Calu3 (cell line): ENCODE measurements around the gene FAM162B. TPM values are rescaled to one million over a fixed set of nuclear protein-coding genes. Genes with fewer than 3 reads are reported as not detected.

Experiments used
- BruUV-seq: library from RNA; stranded (reverse); fragments of 400-500 nt; replicated peaks from 2 replicates; lab custom pipeline; 2021; lab: Mats Ljungman, UMichigan
- CTCF ChIA-PET: fragments of 300-600 bp; sonication (Branson Sonifier 250); formaldehyde crosslinking; loops from one replicate; lab custom pipeline; 2022; ENCODE audit warnings: antibody characterized with exemption; lab: Charles Lee
- DNase-seq: peaks from one replicate; pipeline ENCODE4 v3.0.0; 2022
- H3K27ac Mint-ChIP-seq: one replicate; pipeline ENCODE4 v1.8.0; 2022; ENCODE audit warnings: mixed read lengths; ENCODE audit not compliant: unreplicated experiment
- H3K27me3 Mint-ChIP-seq: one replicate; pipeline ENCODE4 v1.8.0; 2022; ENCODE audit warnings: mixed read lengths; ENCODE audit not compliant: unreplicated experiment
- H3K36me3 Mint-ChIP-seq: one replicate; pipeline ENCODE4 v1.8.0; 2022; ENCODE audit warnings: mild to moderate bottlenecking, moderate library complexity, mixed read lengths; ENCODE audit not compliant: insufficient read depth, unreplicated experiment
- H3K4me1 Mint-ChIP-seq: one replicate; pipeline ENCODE4 v1.8.0; 2022; ENCODE audit warnings: mild to moderate bottlenecking, low read depth, mixed read lengths; ENCODE audit not compliant: unreplicated experiment
- H3K4me3 Mint-ChIP-seq: one replicate; pipeline ENCODE4 v1.8.0; 2022; ENCODE audit warnings: mild to moderate bottlenecking, low read depth, moderate library complexity, mixed read lengths; ENCODE audit not compliant: unreplicated experiment
- H3K9me3 Mint-ChIP-seq: one replicate; pipeline ENCODE4 v1.8.0; 2022; ENCODE audit warnings: low read depth, mixed read lengths; ENCODE audit not compliant: unreplicated experiment
- CTCF ChIP-seq: fragments of 200-600 bp; IDR thresholded peaks from one replicate; pipeline ENCODE4 v1.8.0; 2022; ENCODE audit warnings: antibody characterized with exemption; ENCODE audit not compliant: unreplicated experiment
- intact Hi-C: fragments of 100-400 bp; cut with micrococcal nuclease; formaldehyde crosslinking; loops from one replicate; pipeline ENCODE4 v1.10.0; 2022; ENCODE audit not compliant: unreplicated experiment
- total RNA-seq: library from RNA; stranded (reverse); gene quantifications from 2 replicates; pipeline ENCODE4 v1.2.3, GENCODE V29; 2022

Gene FAM162B
- total RNA-seq, 1 experiment from 2014 or later = not detected

- Mint-ChIP-seq H3K27me3 (peaks cover 22% of the 10 kb centered on the region), H3K4me3 (peak overlapping the region; percentile 71), H3K4me1 (peaks cover 5% of the 10 kb centered on the region), H3K9me3 (no peaks in the 10 kb centered on the region), H3K36me3 (peaks cover 15% of the 10 kb centered on the region), H3K27ac (no peak overlapping the region)
- TF ChIP-seq CTCF = no peak
- intact Hi-C loops = no loop called here
- no TSS peak for BruUV-seq
- no peak for DNase-seq
- CTCF ChIA-PET = no interaction called here
These were observed 924 bp downstream of the FAM162B start for GRCh38 chr6:116764629-116764960.

- peaks cover 5% of the 10 kb centered on the region for H3K4me1 Mint-ChIP-seq
- H3K36me3 Mint-ChIP-seq = peaks cover 15% of the 10 kb centered on the region
- no peak for TF ChIP-seq CTCF
- no TSS peak for BruUV-seq
- CTCF ChIA-PET = no interaction called here
- peak overlapping the region; percentile 71 for H3K4me3 Mint-ChIP-seq
- DNase-seq = no peak
- peaks cover 22% of the 10 kb centered on the region for H3K27me3 Mint-ChIP-seq
- no peaks in the 10 kb centered on the region for H3K9me3 Mint-ChIP-seq
- intact Hi-C loops = no loop called here
- no peak overlapping the region for H3K27ac Mint-ChIP-seq
These were observed 1.5 kb downstream of the FAM162B start for GRCh38 chr6:116763906-116764628.

- Mint-ChIP-seq H3K27ac (no peak overlapping the region), H3K36me3 (peaks cover 15% of the 10 kb centered on the region), H3K27me3 (peaks cover 22% of the 10 kb centered on the region), H3K4me3 (no peak overlapping the region), H3K9me3 (no peaks in the 10 kb centered on the region), H3K4me1 (peaks cover 5% of the 10 kb centered on the region)
- TF ChIP-seq CTCF = no peak
- BruUV-seq = no TSS peak
- intact Hi-C loops = no loop called here
- CTCF ChIA-PET = no interaction called here
- no peak for DNase-seq
These were observed 2.5 kb downstream of the FAM162B start for GRCh38 chr6:116763048-116763447.

- no peak overlapping the region for H3K4me3 Mint-ChIP-seq
- intact Hi-C loops = no loop called here
- H3K27me3 Mint-ChIP-seq = peaks cover 22% of the 10 kb centered on the region
- no peak overlapping the region for H3K27ac Mint-ChIP-seq
- H3K9me3 Mint-ChIP-seq = no peaks in the 10 kb centered on the region
- H3K4me1 Mint-ChIP-seq = peaks cover 5% of the 10 kb centered on the region
- TF ChIP-seq CTCF = no peak
- DNase-seq = no peak
- CTCF ChIA-PET = no interaction called here
- no TSS peak for BruUV-seq
- H3K36me3 Mint-ChIP-seq = peaks cover 15% of the 10 kb centered on the region
These were observed 3.3 kb downstream of the FAM162B start for GRCh38 chr6:116762235-116762634.
